Activated B cell treated with CpG ODN at 0.5 μM for 24 hours (primary cell): ENCODE results near the gene TCF7L2. TPM values are rescaled to one million over a fixed set of nuclear protein-coding genes. Genes with fewer than 3 reads are reported as not detected.
"Not testable (repeated sequence)": the region's sequence is repeated elsewhere in the genome, so short reads cannot be mapped to it uniquely, and the experiment has no call there.

ENCODE experiments used
- ATAC-seq: fragments of 200-7000 bp; cut with Tn5 transposase; one replicate; pipeline ENCODE4 v1.10.0; 2021; ENCODE audit warnings: low read depth, mild to moderate bottlenecking, moderate library complexity
- CTCF ChIA-PET: fragments of 350-600 bp; sonication (Branson Sonifier 250); formaldehyde crosslinking; loops from one replicate; lab custom pipeline; 2021; ENCODE audit warnings: antibody characterized with exemption; lab: Charles Lee
- POLR2A ChIA-PET: fragments of 350-600 bp; sonication (Branson Sonifier 250); formaldehyde crosslinking; loops from one replicate; lab custom pipeline; 2021; ENCODE audit warnings: antibody characterized with exemption; lab: Charles Lee
- DNase-seq: peaks from one replicate; pipeline ENCODE4 v3.0.0; 2022
- H3K27ac Mint-ChIP-seq: one replicate; pipeline ENCODE4 v1.8.0; 2020; ENCODE audit warnings: mixed read lengths
- H3K27me3 Mint-ChIP-seq: one replicate; pipeline ENCODE4 v1.8.0; 2021; ENCODE audit warnings: mixed read lengths
- H3K36me3 Mint-ChIP-seq: one replicate; pipeline ENCODE4 v1.8.0; 2021; ENCODE audit warnings: low read depth, mixed read lengths
- H3K4me1 Mint-ChIP-seq: one replicate; pipeline ENCODE4 v1.8.0; 2021; ENCODE audit warnings: mixed read lengths
- H3K4me3 Mint-ChIP-seq: one replicate; pipeline ENCODE4 v1.8.0; 2020; ENCODE audit warnings: mild to moderate bottlenecking, mixed read lengths
- H3K9me3 Mint-ChIP-seq: one replicate; pipeline ENCODE4 v1.8.0; 2020; ENCODE audit warnings: mixed read lengths
- intact Hi-C: fragments of 100-400 bp; cut with micrococcal nuclease; formaldehyde crosslinking; loops from one replicate; pipeline ENCODE4 v1.15.1; 2024
- total RNA-seq: library from RNA; stranded (reverse); gene quantifications from 2 replicates; pipeline ENCODE4 v1.2.3, GENCODE V29; 2022
- TF ChIP-seq, protein P1 (sequence below): fragments of 200-600 bp; IDR thresholded peaks from one replicate; pipeline ENCODE4 v1.8.0; 2022; ENCODE audit warnings: antibody characterized with exemption, mild to moderate bottlenecking

The TCF7L2 gene
- total RNA-seq, 1 donor from 2014 or later = 2.2 TPM

GRCh38 chr10:113104047-113104446 lies 154.0 kb downstream of the TCF7L2 start:
- CTCF ChIA-PET = no interaction called here
- Mint-ChIP-seq H3K27ac (no peak overlapping the region), H3K4me3 (no peak overlapping the region), H3K36me3 (no peaks in the 10 kb centered on the region), H3K4me1 (no peaks in the 10 kb centered on the region), H3K27me3 (peaks cover 12% of the 10 kb centered on the region), H3K9me3 (no peaks in the 10 kb centered on the region)
- POLR2A ChIA-PET = no interaction called here
- DNase-seq (no peak), ATAC-seq (no peak)
- intact Hi-C loops = no loop called here
- TF ChIP-seq, protein P1, sequence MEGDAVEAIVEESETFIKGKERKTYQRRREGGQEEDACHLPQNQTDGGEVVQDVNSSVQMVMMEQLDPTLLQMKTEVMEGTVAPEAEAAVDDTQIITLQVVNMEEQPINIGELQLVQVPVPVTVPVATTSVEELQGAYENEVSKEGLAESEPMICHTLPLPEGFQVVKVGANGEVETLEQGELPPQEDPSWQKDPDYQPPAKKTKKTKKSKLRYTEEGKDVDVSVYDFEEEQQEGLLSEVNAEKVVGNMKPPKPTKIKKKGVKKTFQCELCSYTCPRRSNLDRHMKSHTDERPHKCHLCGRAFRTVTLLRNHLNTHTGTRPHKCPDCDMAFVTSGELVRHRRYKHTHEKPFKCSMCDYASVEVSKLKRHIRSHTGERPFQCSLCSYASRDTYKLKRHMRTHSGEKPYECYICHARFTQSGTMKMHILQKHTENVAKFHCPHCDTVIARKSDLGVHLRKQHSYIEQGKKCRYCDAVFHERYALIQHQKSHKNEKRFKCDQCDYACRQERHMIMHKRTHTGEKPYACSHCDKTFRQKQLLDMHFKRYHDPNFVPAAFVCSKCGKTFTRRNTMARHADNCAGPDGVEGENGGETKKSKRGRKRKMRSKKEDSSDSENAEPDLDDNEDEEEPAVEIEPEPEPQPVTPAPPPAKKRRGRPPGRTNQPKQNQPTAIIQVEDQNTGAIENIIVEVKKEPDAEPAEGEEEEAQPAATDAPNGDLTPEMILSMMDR = no peak

DNA sequence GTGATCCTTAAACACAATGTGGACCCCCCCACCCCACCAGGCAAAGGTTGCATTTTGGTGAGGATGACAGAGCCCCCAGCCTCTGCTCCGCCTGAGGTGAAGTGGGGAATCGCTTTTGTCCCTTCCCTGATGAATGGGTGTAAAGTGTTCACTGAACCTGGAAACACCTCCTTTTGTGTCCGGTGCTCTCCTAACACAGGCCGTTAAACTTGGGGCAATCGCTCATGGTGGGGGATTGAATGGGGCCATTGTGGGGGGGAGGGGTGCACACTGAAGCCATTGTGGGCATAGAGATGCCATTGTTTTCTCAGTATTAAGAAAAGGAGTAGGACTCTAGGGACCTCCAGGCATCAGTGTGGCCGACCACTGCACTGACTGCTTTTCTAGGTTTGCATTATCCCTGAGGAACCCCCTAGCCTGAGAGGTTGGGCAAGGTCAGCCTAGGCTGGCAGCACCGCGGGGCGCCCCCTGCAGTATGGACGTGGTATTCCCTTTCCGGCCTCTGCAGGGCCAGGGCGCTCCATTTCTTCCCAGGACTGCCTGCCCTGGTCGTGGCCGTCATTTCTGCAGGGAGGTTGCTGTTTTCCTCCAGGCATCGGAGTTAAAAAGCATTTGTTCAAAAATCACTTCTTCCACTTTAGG lies 158.3 kb downstream of the TCF7L2 start:
- DNase-seq (no peak), ATAC-seq (no peak)
- CTCF ChIA-PET = no interaction called here
- H3K4me1 Mint-ChIP-seq = no peaks in the 10 kb centered on the region
- intact Hi-C loops = loop anchor here (1.0 kb wide), 1 partner anchor 387 kb away; no protein-coding TSS in a partner anchor
- no peak overlapping the region for H3K27ac Mint-ChIP-seq
- H3K4me3 Mint-ChIP-seq = no peak overlapping the region
- no peaks in the 10 kb centered on the region for H3K36me3 Mint-ChIP-seq
- H3K9me3 Mint-ChIP-seq = no peaks in the 10 kb centered on the region
- POLR2A ChIA-PET = no interaction called here
- TF ChIP-seq, protein P1 = no peak
- peaks cover 20% of the 10 kb centered on the region for H3K27me3 Mint-ChIP-seq

DNA sequence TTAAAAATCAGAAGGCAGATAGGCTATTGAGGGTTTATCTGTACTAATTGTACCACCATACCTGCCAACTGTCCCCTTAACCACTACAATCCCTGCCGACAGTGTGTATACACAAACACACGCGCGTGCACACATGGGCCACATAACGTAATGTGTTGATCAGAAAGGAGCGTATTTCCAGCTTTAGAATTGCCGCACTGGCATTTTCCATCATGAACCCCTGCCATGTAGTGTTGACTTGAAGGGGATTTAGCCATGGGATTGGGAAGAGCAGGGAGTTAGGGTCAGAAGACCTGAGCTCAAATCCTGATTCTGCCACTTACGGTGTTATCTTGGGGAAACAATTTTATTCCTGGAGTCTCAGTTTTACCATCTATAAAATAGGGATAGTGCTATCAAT lies 158.9 kb downstream of the TCF7L2 start:
- no peak overlapping the region for H3K4me3 Mint-ChIP-seq
- H3K4me1 Mint-ChIP-seq = no peaks in the 10 kb centered on the region
- ChIA-PET CTCF (no interaction called here), POLR2A (no interaction called here)
- H3K9me3 Mint-ChIP-seq = no peaks in the 10 kb centered on the region
- ATAC-seq (no peak), DNase-seq (no peak)
- TF ChIP-seq, protein P1 = no peak
- peaks cover 16% of the 10 kb centered on the region for H3K27me3 Mint-ChIP-seq
- intact Hi-C loops = loop anchor here (1.0 kb wide), 1 partner anchor 388 kb away; no protein-coding TSS in a partner anchor
- no peak overlapping the region for H3K27ac Mint-ChIP-seq
- H3K36me3 Mint-ChIP-seq = no peaks in the 10 kb centered on the region

GRCh38 chr10:113109482-113109881 lies 159.4 kb downstream of the TCF7L2 start:
- CTCF ChIA-PET, H3K4me1 Mint-ChIP-seq, DNase-seq, H3K9me3 Mint-ChIP-seq, H3K36me3 Mint-ChIP-seq, H3K27ac Mint-ChIP-seq, ATAC-seq, intact Hi-C loops, POLR2A ChIA-PET, H3K4me3 Mint-ChIP-seq: not testable (repeated sequence)
- peaks cover 15% of the 10 kb centered on the region for H3K27me3 Mint-ChIP-seq

- POLR2A ChIA-PET = no interaction called here
- no peak overlapping the region for H3K27ac Mint-ChIP-seq
These were observed 161.2 kb downstream of the TCF7L2 start for GRCh38 chr10:113111260-113111659.

More at GRCh38 chr10:113111260-113111659, 161.2 kb downstream of the TCF7L2 start:
- Mint-ChIP-seq H3K27me3 (peaks cover 22% of the 10 kb centered on the region), H3K4me3 (no peak overlapping the region), H3K9me3 (no peaks in the 10 kb centered on the region), H3K4me1 (no peaks in the 10 kb centered on the region), H3K36me3 (no peaks in the 10 kb centered on the region)
- intact Hi-C loops = no loop called here
- ATAC-seq (no peak), DNase-seq (no peak)
- TF ChIP-seq, protein P1 = no peak
- CTCF ChIA-PET = no interaction called here
